Epithelial cell of esophagus (primary cell): Measurements from ENCODE around the gene RGPD8.
"Not testable (repeated sequence)": the region's sequence is repeated elsewhere in the genome, so short reads cannot be mapped to it uniquely, and the experiment has no call there.

Source experiments
- DNase-seq: peaks from one replicate; pipeline ENCODE4 v3.0.0; 2010; ENCODE audit warnings: low read depth
- H3K4me3 ChIP-seq: 2 replicates; pipeline ENCODE4 v1.5.1; 2011; ENCODE audit warnings: mild to moderate bottlenecking, low read length, control low read depth
- TF ChIP-seq, protein P1 (sequence below): IDR thresholded peaks from 2 replicates; pipeline ENCODE4 v1.5.1; 2011; ENCODE audit warnings: low read depth, mild to moderate bottlenecking, low read length, control low read depth, inconsistent platforms; ENCODE audit not compliant: insufficient read depth; ENCODE audit errors: missing control alignments

RGPD8 gene

GRCh38 chr2:112459372-112459771 lies 25.9 kb upstream of the RGPD8 start:
- no peak for DNase-seq
- TF ChIP-seq, protein P1, sequence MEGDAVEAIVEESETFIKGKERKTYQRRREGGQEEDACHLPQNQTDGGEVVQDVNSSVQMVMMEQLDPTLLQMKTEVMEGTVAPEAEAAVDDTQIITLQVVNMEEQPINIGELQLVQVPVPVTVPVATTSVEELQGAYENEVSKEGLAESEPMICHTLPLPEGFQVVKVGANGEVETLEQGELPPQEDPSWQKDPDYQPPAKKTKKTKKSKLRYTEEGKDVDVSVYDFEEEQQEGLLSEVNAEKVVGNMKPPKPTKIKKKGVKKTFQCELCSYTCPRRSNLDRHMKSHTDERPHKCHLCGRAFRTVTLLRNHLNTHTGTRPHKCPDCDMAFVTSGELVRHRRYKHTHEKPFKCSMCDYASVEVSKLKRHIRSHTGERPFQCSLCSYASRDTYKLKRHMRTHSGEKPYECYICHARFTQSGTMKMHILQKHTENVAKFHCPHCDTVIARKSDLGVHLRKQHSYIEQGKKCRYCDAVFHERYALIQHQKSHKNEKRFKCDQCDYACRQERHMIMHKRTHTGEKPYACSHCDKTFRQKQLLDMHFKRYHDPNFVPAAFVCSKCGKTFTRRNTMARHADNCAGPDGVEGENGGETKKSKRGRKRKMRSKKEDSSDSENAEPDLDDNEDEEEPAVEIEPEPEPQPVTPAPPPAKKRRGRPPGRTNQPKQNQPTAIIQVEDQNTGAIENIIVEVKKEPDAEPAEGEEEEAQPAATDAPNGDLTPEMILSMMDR = no peak
- no peak overlapping the region for H3K4me3 ChIP-seq

DNA sequence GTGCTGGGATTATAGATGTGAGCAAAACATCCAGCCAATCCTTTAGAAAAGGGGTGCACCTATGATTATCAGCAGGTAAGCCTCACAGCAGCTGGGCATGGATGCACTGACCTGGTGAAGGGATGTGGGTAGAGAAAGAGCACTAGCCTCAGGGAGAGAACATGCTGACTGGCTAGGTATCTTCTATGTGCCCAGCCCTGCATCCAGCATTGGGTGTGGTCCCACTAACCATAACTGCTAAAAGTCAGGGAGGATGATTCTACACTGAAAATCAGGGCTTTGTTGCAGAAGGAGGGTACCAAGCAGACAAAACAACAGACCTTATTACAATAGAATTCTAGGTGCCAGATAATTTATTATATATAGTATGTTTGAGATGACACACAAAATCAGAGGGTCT lies 21.1 kb upstream of the RGPD8 start:
- no peak overlapping the region for H3K4me3 ChIP-seq
- peak; percentile 17 for DNase-seq
- TF ChIP-seq, protein P1 = no peak

DNA sequence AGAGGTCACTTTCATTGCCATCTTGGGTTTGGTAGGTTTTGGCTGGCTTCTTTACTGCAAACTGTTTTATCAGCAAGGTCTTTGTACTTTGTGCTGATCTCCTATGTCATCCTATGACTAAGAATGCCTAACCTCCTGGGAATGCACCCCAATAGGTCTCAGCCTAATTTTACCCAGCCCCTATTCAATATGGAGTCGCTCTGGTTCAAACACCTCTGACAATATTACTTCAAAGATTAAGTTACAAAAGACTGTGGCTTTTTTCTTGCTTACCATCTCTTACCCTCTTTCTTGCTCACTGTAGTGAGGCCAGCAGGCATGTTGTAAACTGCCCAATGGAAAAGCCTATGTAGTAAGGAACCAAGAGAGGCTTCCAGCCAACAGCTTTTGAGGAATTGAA lies 17.9 kb upstream of the RGPD8 start:
- no peak overlapping the region for H3K4me3 ChIP-seq
- TF ChIP-seq, protein P1 = no peak
- no peak for DNase-seq

DNA sequence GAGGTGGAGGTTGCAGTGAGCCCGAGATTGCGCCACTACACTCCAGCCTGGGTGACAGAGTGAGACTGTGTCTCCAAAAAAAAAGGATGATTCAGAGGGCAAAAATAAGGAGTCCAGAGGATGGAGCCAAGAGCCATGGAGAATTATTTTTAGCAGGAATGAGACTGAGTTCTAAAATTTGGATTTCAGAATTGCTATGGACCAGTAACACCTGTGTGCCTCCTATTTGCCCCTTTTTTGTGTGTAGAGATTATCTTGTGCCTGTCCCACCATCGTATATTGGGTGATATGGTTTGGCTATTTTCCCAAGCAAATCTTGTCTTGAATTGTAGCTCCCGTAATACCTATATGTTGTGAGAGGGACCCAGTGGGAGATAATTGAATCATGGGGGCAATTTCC lies 16.4 kb upstream of the RGPD8 start:
- no peak for DNase-seq
- H3K4me3 ChIP-seq = no peak overlapping the region
- TF ChIP-seq, protein P1 = no peak

- DNase-seq, H3K4me3 ChIP-seq: not testable (repeated sequence)
Measured at GRCh38 chr2:112444256-112444655, 10.8 kb upstream of the RGPD8 start.

- DNase-seq, H3K4me3 ChIP-seq: not testable (repeated sequence)
Measured at GRCh38 chr2:112438603-112439261, 5.3 kb upstream of the RGPD8 start.

- H3K4me3 ChIP-seq, DNase-seq: not testable (repeated sequence)
Measured at GRCh38 chr2:112437405-112437831, 4.0 kb upstream of the RGPD8 start.

GRCh38 chr2:112436993-112437392 lies 3.5 kb upstream of the RGPD8 start:
- not testable (repeated sequence) for DNase-seq, H3K4me3 ChIP-seq

DNA sequence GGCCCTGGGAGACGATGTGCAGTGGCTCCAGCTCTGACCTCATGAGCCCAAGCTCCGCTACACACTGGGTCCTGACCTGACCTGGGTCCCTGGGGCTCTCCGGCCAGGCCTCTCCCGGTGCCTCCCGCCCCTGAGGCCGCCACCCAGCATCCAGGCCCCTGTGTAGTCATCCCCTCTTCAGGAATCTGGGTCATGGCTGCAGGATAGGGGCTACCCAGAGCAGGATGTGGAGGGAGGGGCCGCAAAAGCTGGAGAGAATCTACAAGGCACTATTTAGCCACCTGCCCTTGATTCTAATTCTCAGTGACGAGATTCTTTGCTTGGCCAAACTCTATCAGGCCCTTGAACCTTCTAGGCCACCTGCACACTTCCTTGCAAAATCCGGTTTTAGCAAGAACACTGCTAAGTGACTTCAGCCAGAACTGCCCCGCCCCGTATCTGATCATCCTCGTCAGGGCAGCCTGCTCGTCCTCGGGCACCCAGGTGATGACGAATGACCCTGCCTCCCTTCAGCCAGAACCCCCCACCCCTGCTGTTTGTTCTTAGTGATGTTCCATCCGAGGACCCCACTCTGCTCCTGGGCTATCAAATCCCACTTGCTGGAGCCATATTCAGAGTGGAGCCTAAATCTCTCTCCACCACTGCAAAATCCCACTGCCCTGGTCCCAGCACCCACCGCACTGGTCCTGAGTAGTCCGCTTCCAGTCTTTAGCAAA lies 2.4 kb upstream of the RGPD8 start:
- not testable (repeated sequence) for H3K4me3 ChIP-seq, DNase-seq

DNA sequence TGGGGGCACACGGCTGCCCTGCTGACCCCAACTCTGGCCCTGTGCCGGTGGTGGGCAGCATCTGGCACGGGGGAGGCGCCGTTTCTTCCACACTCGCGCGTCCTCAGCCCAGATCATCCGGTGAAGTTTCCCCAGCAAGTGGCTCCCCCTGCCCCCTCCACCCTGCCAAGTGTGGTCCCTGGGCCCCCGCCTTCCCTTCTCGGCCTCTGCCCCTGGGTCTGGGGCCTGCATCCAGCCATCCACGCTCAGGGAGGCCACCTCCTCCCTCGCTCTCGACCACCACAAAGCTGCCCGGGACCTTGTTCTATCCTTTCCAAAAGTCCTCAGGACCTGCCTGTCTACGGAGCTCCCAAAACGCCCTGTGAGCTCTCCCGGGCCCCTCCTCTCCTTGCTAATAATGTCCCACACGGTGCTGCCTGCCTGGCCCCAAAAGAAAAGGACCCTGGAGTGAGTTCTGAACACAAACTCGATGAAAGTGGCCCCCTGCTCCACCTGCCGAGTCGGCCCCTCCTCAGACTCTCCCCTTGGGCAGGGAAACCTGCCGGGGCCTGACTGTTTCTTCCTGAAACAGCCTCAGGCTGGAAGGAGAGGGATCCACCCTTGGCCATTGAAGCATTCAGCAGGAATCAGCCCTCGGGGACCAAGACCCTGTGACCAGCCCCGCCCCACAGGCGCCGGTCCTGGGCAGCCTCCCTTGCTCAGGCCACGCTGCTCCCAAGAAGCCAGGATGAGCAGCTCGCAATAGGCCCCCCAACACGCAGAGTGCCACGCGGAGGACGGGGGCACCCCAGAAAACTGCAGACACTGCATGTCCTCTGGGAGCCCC lies 1.7 kb upstream of the RGPD8 start:
- not testable (repeated sequence) for DNase-seq, H3K4me3 ChIP-seq
